22Rv1 (cell line): Measurements from ENCODE around the gene ALDH1A3.

Experiments used
- CTCF ChIP-seq: fragments of 450-650 bp; IDR thresholded peaks from 2 replicates; pipeline ENCODE4 v1.5.1; 2017; ENCODE audit warnings: mild to moderate bottlenecking
- ZFX ChIP-seq: fragments of 450-650 bp; IDR thresholded peaks from 2 replicates; pipeline ENCODE4 v1.6.1; 2017; ENCODE audit warnings: antibody characterized with exemption, borderline replicate concordance

DNA sequence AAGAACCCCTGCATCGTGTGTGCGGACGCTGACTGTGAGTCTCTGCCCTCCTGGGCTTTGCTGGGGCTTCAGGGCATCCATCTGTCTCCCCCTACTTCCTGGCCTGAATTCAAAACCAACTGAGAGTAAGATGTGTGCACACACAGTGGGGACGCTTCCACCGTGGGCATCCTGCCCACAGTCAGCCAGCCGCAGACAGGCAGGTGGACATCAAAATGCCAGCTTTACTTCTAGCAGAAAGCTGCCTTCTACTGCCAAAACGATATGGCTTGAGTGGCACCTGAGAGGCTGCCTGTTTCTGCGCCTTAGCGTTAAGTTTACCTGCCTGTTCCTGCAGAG lies 18.5 kb downstream of the ALDH1A3 start:
- TF ChIP-seq CTCF (no peak), ZFX (no peak)
